ENCODE measurements around the gene MYRFL.
"Not testable (repeated sequence)": the region's sequence is repeated elsewhere in the genome, so short reads cannot be mapped to it uniquely, and the experiment has no call there.

Gene MYRFL

GRCh38 chr12:69844836-69845235 is 19.8 kb downstream of the MYRFL start:
- H3K27ac ChIP-seq, result no peak overlapping the region
- no peaks in the 10 kb centered on the region for H3K36me3 ChIP-seq (replicated peaks)
- no peak for TF ChIP-seq CTCF (IDR thresholded peaks at IDR 0.05; ENCODE audit: low read depth, low read length, missing control alignments)
- in situ Hi-C loops (cut with HindIII; ENCODE audit: low pct_ligation_motif_present, low sequenced_read_pairs), result no loop called here
- H3K27me3 ChIP-seq (replicated peaks), result no peaks in the 10 kb centered on the region
- DNase-seq, result no peak
- no peak overlapping the region for H3K4me3 ChIP-seq (ENCODE audit: low read depth, low read length)

- in situ Hi-C loops (cut with HindIII; ENCODE audit: low pct_ligation_motif_present, low sequenced_read_pairs), result no loop called here
- H3K27me3 ChIP-seq (replicated peaks), result no peaks in the 10 kb centered on the region
- no peak for DNase-seq
- H3K4me3 ChIP-seq (ENCODE audit: low read depth, low read length), result no peak overlapping the region
- no peaks in the 10 kb centered on the region for H3K36me3 ChIP-seq (replicated peaks)
- no peak overlapping the region for H3K27ac ChIP-seq
- no peak for TF ChIP-seq CTCF (IDR thresholded peaks at IDR 0.05; ENCODE audit: low read depth, low read length, missing control alignments)
Measured at GRCh38 chr12:69846976-69847375, 21.9 kb downstream of the MYRFL start.

DNA sequence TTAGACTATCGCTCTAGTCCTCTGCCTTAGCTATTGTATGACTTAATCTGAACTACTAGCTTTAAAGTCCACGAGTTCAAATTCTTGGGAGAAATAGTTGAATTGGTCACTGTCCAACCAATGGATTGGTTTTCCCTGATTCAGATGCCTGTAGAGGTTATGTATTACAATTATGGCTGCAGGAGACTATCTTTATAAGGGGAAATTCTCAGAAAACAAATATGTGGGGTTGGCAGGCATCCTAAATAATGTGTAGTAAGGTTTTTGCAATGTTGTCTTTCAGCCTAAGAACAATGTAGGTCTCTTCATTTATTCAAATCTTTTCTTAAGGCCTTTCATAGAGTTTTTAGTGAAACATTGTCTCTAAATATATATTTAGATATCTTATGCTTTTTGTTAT is 26.9 kb downstream of the MYRFL start:
- in situ Hi-C loops (cut with HindIII; ENCODE audit: low pct_ligation_motif_present, low sequenced_read_pairs), result no loop called here
- DNase-seq, result peak; percentile 62
- no peak for TF ChIP-seq CTCF (IDR thresholded peaks at IDR 0.05; ENCODE audit: low read depth, low read length, missing control alignments)

DNA sequence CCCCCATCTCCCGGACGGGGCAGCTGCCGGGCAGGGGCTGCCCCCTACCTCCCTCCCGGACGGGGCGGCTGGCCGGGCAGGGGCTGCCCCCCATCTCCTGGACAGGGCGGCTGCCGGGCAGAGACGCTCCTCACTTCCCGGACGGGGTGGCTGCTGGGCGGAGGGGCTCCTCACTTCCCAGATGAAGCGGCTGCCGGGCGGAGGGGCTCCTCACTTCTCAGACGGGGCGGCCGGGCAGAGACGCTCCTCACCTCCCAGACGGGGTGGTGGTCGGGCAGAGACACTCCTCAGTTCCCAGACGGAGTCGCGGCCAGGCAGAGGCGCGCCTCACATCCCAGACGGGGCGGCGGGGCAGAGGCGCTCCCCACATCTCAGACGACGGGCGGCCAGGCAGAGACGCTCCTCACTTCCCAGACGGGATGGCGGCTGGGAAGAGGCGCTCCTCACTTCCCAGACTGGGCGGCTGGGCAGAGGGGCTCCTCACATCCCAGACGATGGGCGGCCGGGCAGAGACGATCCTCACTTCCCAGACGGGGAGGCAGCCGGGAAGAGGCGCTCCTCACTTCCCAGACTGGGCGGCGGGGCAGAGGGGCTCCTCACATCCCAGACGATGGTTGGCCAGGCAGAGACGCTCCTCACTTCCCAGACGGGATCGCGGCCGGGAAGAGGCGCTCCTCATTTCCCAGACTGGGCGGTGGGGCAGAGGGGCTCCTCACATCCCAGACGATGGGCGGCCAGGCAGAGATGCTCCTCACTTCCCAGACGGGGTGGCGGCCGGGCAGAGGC is 28.3 kb downstream of the MYRFL start:
- H3K27ac ChIP-seq; DNase-seq; H3K4me3 ChIP-seq (ENCODE audit: low read depth, low read length); in situ Hi-C loops (cut with HindIII; ENCODE audit: low pct_ligation_motif_present, low sequenced_read_pairs); H3K36me3 ChIP-seq (replicated peaks); H3K27me3 ChIP-seq (replicated peaks): not testable (repeated sequence)

More for the DNA sequence above, 26.9 kb downstream of the MYRFL start:
- Histone ChIP-seq H3K4me3 (ENCODE audit: low read depth, low read length) (no peak overlapping the region), H3K27me3 (replicated peaks) (no peaks in the 10 kb centered on the region), H3K27ac (no peak overlapping the region), H3K36me3 (replicated peaks) (no peaks in the 10 kb centered on the region)

DNA sequence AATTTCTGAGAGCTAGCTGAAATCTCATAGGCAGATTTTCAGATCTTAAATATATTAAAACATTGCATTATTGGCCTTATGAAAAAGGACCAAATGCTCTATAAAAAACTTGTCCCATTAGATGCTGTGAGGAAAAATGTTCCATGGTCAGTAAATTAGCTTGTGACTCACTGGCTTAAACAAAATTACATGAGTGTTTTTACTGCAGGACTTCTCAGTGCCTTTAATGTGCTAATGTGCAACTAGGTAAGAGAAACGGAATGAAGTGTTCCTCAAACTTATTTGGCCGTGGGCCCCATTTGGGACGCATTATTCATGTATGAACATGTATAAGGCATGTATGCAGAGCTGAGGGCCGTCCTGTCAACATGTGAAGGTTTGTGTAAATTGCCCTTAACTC is 41.7 kb downstream of the MYRFL start:
- in situ Hi-C loops (cut with HindIII; ENCODE audit: low pct_ligation_motif_present, low sequenced_read_pairs), result no loop called here
- H3K36me3 ChIP-seq (replicated peaks), result no peaks in the 10 kb centered on the region
- no peak overlapping the region for H3K27ac ChIP-seq
- no peak overlapping the region for H3K4me3 ChIP-seq (ENCODE audit: low read depth, low read length)
- no peak for TF ChIP-seq CTCF (IDR thresholded peaks at IDR 0.05; ENCODE audit: low read depth, low read length, missing control alignments)
- DNase-seq, result no peak
- no peaks in the 10 kb centered on the region for H3K27me3 ChIP-seq (replicated peaks)

DNA sequence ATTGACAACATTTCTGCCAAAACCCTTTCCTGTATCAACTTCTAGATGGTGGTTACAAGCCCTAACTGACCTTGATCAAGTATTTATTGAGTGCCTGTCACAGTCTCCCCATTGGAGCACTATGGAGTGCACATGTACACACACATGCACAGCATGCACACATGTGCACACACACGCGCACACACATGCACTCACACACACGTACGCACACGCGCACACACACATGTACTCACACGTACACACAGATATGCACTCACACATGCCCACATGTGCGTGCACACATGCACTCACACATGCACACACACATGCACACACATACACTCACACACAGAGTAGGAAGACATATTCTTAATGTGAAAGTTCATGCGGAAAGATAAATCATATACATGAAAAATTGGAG is 43.7 kb downstream of the MYRFL start:
- in situ Hi-C loops (cut with HindIII; ENCODE audit: low pct_ligation_motif_present, low sequenced_read_pairs), result no loop called here
- Histone ChIP-seq H3K27ac (no peak overlapping the region), H3K27me3 (replicated peaks) (no peaks in the 10 kb centered on the region), H3K4me3 (ENCODE audit: low read depth, low read length) (no peak overlapping the region), H3K36me3 (replicated peaks) (no peaks in the 10 kb centered on the region)
- DNase-seq, result no peak
- no peak for TF ChIP-seq CTCF (IDR thresholded peaks at IDR 0.05; ENCODE audit: low read depth, low read length, missing control alignments)
